SU-DHL-6 (cell line): ENCODE data around the gene ASTN2.
"Not testable (repeated sequence)": the region's sequence is repeated elsewhere in the genome, so short reads cannot be mapped to it uniquely, and the experiment has no call there.

ENCODE experiments used
- CTCF ChIP-seq: fragments of 200-600 bp; sonication (generic); IDR thresholded peaks from one replicate; pipeline ENCODE4 v1.5.1; 2017; ENCODE audit warnings: antibody characterized with exemption, mild to moderate bottlenecking, low read length, moderate library complexity; ENCODE audit not compliant: insufficient read depth, poor library complexity, severe bottlenecking
- EZH2phosphoT487 ChIP-seq: fragments of 200-600 bp; sonication (generic), shearing (Covaris generic); conservative IDR thresholded peaks from 2 replicates; pipeline ENCODE4 v1.6.1; 2018; ENCODE audit warnings: mild to moderate bottlenecking, antibody characterized with exemption, low read length, moderate library complexity, mixed read lengths

GRCh38 chr9:116898131-116898530 lies 516.7 kb downstream of the ASTN2 start:
- TF ChIP-seq EZH2phosphoT487, CTCF: not testable (repeated sequence)
